Effector CD4-positive, alpha-beta T cell (primary cell): ENCODE measurements around the gene POLN.

Experiments used
- DNase-seq: peaks from one replicate; pipeline ENCODE4 v3.0.0-alpha.2; 2020

The POLN gene

GRCh38 chr4:2025817-2026216 is 216.1 kb downstream of the POLN start:
- DNase-seq: no peak

- DNase-seq: no peak
Observed at GRCh38 chr4:2024683-2025082, 217.2 kb downstream of the POLN start.
